Stimulated activated memory B cell treated with anti-CD40 and anti-IgM and Interleukin-4, amounts not matched to agents 10 μg/mL and 1 μg/mL and 100 μg/mL, for 72 hours (primary cell): ENCODE measurements around the gene DHX36.

ENCODE experiments used
- ATAC-seq: fragments of 150-1000 bp; cut with Tn5 transposase; 2 replicates; pipeline ENCODE4 v1.10.0; 2021
- H3K27ac Mint-ChIP-seq: one replicate; pipeline ENCODE4 v1.8.0; 2022; ENCODE audit warnings: mild to moderate bottlenecking, mixed read lengths
- H3K27me3 Mint-ChIP-seq: one replicate; pipeline ENCODE4 v1.8.0; 2022; ENCODE audit warnings: mixed read lengths
- H3K36me3 Mint-ChIP-seq: one replicate; pipeline ENCODE4 v1.8.0; 2022; ENCODE audit warnings: mixed read lengths
- H3K4me1 Mint-ChIP-seq: one replicate; pipeline ENCODE4 v1.8.0; 2022; ENCODE audit warnings: mixed read lengths
- H3K4me3 Mint-ChIP-seq: one replicate; pipeline ENCODE4 v1.8.0; 2022; ENCODE audit warnings: mild to moderate bottlenecking, moderate library complexity, mixed read lengths
- H3K9me3 Mint-ChIP-seq: one replicate; pipeline ENCODE4 v1.8.0; 2022; ENCODE audit warnings: mixed read lengths

Gene DHX36

GRCh38 chr3:154323891-154324738, at the start of gene DHX36:
DHX36 (minus strand) TSS chr3:154324487; CDS start chr3:154324416, 71 bp downstream.
- Mint-ChIP-seq H3K4me1 (peaks cover 6% of the 10 kb centered on the region), H3K27me3 (no peaks in the 10 kb centered on the region), H3K36me3 (peaks cover 9% of the 10 kb centered on the region), H3K27ac (peak within 1 kb of the TSS; percentile 100), H3K9me3 (no peaks in the 10 kb centered on the region), H3K4me3 (peak within 1 kb of the TSS; percentile 95)
- peak; percentile 98 for ATAC-seq

GRCh38 chr3:154367221-154367620, 42.9 kb upstream of the DHX36 start:
- ATAC-seq = no peak
- H3K27ac Mint-ChIP-seq = no peak overlapping the region
- no peak overlapping the region for H3K4me3 Mint-ChIP-seq
- no peaks in the 10 kb centered on the region for H3K36me3 Mint-ChIP-seq
- no peaks in the 10 kb centered on the region for H3K4me1 Mint-ChIP-seq
- H3K27me3 Mint-ChIP-seq = peaks cover 8% of the 10 kb centered on the region
- peaks cover 3% of the 10 kb centered on the region for H3K9me3 Mint-ChIP-seq

- H3K9me3 Mint-ChIP-seq = peaks cover 3% of the 10 kb centered on the region
- H3K27me3 Mint-ChIP-seq = peaks cover 8% of the 10 kb centered on the region
- H3K27ac Mint-ChIP-seq = no peak overlapping the region
- no peak for ATAC-seq
- H3K36me3 Mint-ChIP-seq = no peaks in the 10 kb centered on the region
- no peak overlapping the region for H3K4me3 Mint-ChIP-seq
- H3K4me1 Mint-ChIP-seq = no peaks in the 10 kb centered on the region
Observed at GRCh38 chr3:154364849-154365248, 40.6 kb upstream of the DHX36 start.

GRCh38 chr3:154361099-154361498, 36.8 kb upstream of the DHX36 start:
- Mint-ChIP-seq H3K27ac (no peak overlapping the region), H3K4me3 (no peak overlapping the region), H3K4me1 (no peaks in the 10 kb centered on the region), H3K9me3 (peaks cover 4% of the 10 kb centered on the region), H3K36me3 (no peaks in the 10 kb centered on the region), H3K27me3 (no peaks in the 10 kb centered on the region)
- ATAC-seq = no peak

GRCh38 chr3:154356009-154356408, 31.7 kb upstream of the DHX36 start:
- peaks cover 22% of the 10 kb centered on the region for H3K27me3 Mint-ChIP-seq
- ATAC-seq = no peak
- no peak overlapping the region for H3K4me3 Mint-ChIP-seq
- H3K27ac Mint-ChIP-seq = no peak overlapping the region
- H3K9me3 Mint-ChIP-seq = peaks cover 6% of the 10 kb centered on the region
- no peaks in the 10 kb centered on the region for H3K4me1 Mint-ChIP-seq
- no peaks in the 10 kb centered on the region for H3K36me3 Mint-ChIP-seq

- ATAC-seq = no peak
- H3K36me3 Mint-ChIP-seq = no peaks in the 10 kb centered on the region
- H3K9me3 Mint-ChIP-seq = no peaks in the 10 kb centered on the region
- no peaks in the 10 kb centered on the region for H3K4me1 Mint-ChIP-seq
- no peak overlapping the region for H3K27ac Mint-ChIP-seq
- peaks cover 48% of the 10 kb centered on the region for H3K27me3 Mint-ChIP-seq
- H3K4me3 Mint-ChIP-seq = no peak overlapping the region
Observed at GRCh38 chr3:154349223-154349622, 24.9 kb upstream of the DHX36 start.

- no peak overlapping the region for H3K4me3 Mint-ChIP-seq
- H3K27me3 Mint-ChIP-seq = peaks cover 29% of the 10 kb centered on the region
- no peak overlapping the region for H3K27ac Mint-ChIP-seq
- no peaks in the 10 kb centered on the region for H3K9me3 Mint-ChIP-seq
- no peaks in the 10 kb centered on the region for H3K36me3 Mint-ChIP-seq
- ATAC-seq = no peak
- no peaks in the 10 kb centered on the region for H3K4me1 Mint-ChIP-seq
Observed at GRCh38 chr3:154345422-154346122, 21.3 kb upstream of the DHX36 start.

GRCh38 chr3:154338570-154338969, 14.3 kb upstream of the DHX36 start:
- H3K27me3 Mint-ChIP-seq = no peaks in the 10 kb centered on the region
- no peak for ATAC-seq
- no peaks in the 10 kb centered on the region for H3K4me1 Mint-ChIP-seq
- H3K9me3 Mint-ChIP-seq = no peaks in the 10 kb centered on the region
- no peaks in the 10 kb centered on the region for H3K36me3 Mint-ChIP-seq
- H3K4me3 Mint-ChIP-seq = no peak overlapping the region
- no peak overlapping the region for H3K27ac Mint-ChIP-seq

GRCh38 chr3:154338008-154338407, 13.7 kb upstream of the DHX36 start:
- Mint-ChIP-seq H3K27me3 (no peaks in the 10 kb centered on the region), H3K4me1 (no peaks in the 10 kb centered on the region), H3K27ac (no peak overlapping the region), H3K36me3 (no peaks in the 10 kb centered on the region), H3K9me3 (no peaks in the 10 kb centered on the region), H3K4me3 (no peak overlapping the region)
- ATAC-seq = no peak

GRCh38 chr3:154334973-154335420, 10.7 kb upstream of the DHX36 start:
- Mint-ChIP-seq H3K9me3 (no peaks in the 10 kb centered on the region), H3K4me3 (no peak overlapping the region), H3K4me1 (no peaks in the 10 kb centered on the region), H3K27ac (no peak overlapping the region), H3K36me3 (no peaks in the 10 kb centered on the region), H3K27me3 (peaks cover 9% of the 10 kb centered on the region)
- ATAC-seq = no peak

- ATAC-seq = no peak
- Mint-ChIP-seq H3K9me3 (no peaks in the 10 kb centered on the region), H3K27ac (no peak overlapping the region), H3K4me1 (peaks cover 6% of the 10 kb centered on the region), H3K36me3 (no peaks in the 10 kb centered on the region), H3K4me3 (no peak overlapping the region), H3K27me3 (peaks cover 9% of the 10 kb centered on the region)
Observed at GRCh38 chr3:154327871-154328270, 3.6 kb upstream of the DHX36 start.

GRCh38 chr3:154324919-154325318, 632 bp upstream of the DHX36 start:
- Mint-ChIP-seq H3K36me3 (peaks cover 9% of the 10 kb centered on the region), H3K27me3 (no peaks in the 10 kb centered on the region), H3K9me3 (no peaks in the 10 kb centered on the region), H3K4me3 (peak overlapping the region; percentile 95), H3K4me1 (peaks cover 6% of the 10 kb centered on the region), H3K27ac (peak overlapping the region; percentile 100)
- no peak for ATAC-seq

GRCh38 chr3:154316974-154317767, 7.1 kb downstream of the DHX36 start:
- H3K27me3 Mint-ChIP-seq = no peaks in the 10 kb centered on the region
- no peak overlapping the region for H3K4me3 Mint-ChIP-seq
- peaks cover 20% of the 10 kb centered on the region for H3K4me1 Mint-ChIP-seq
- H3K27ac Mint-ChIP-seq = peak overlapping the region; percentile 33
- H3K9me3 Mint-ChIP-seq = no peaks in the 10 kb centered on the region
- ATAC-seq = no peak
- H3K36me3 Mint-ChIP-seq = peaks cover 53% of the 10 kb centered on the region

- H3K4me3 Mint-ChIP-seq = no peak overlapping the region
- peaks cover 20% of the 10 kb centered on the region for H3K4me1 Mint-ChIP-seq
- H3K36me3 Mint-ChIP-seq = peaks cover 50% of the 10 kb centered on the region
- no peak overlapping the region for H3K27ac Mint-ChIP-seq
- H3K27me3 Mint-ChIP-seq = no peaks in the 10 kb centered on the region
- no peaks in the 10 kb centered on the region for H3K9me3 Mint-ChIP-seq
- no peak for ATAC-seq
Observed at GRCh38 chr3:154314152-154314551, 10.1 kb downstream of the DHX36 start.

GRCh38 chr3:154310840-154311239, 13.4 kb downstream of the DHX36 start:
- H3K27ac Mint-ChIP-seq = no peak overlapping the region
- H3K36me3 Mint-ChIP-seq = peaks cover 61% of the 10 kb centered on the region

More at GRCh38 chr3:154310840-154311239, 13.4 kb downstream of the DHX36 start:
- H3K27me3 Mint-ChIP-seq = no peaks in the 10 kb centered on the region
- ATAC-seq = no peak
- peaks cover 12% of the 10 kb centered on the region for H3K4me1 Mint-ChIP-seq
- H3K4me3 Mint-ChIP-seq = no peak overlapping the region
- H3K9me3 Mint-ChIP-seq = no peaks in the 10 kb centered on the region
